HG03575 (cell line): Measurements from ENCODE around the gene TUBA8.
"Not testable (repeated sequence)": the region's sequence is repeated elsewhere in the genome, so short reads cannot be mapped to it uniquely, and the experiment has no call there.

Experiments used
- ATAC-seq: cut with Tn5 transposase; IDR thresholded peaks from one replicate; pipeline ENCODE4 v1.9.1; 2021; ENCODE audit not compliant: unreplicated experiment, insufficient number of reproducible peaks, low FRiP score; ENCODE audit errors: extremely low read depth

The TUBA8 gene

GRCh38 chr22:18110194-18110953 is at the start of gene TUBA8:
TUBA8 (plus strand) TSS chr22:18110809; CDS start chr22:18110866, 57 bp downstream.
- no peak for ATAC-seq

- ATAC-seq: no peak
These were observed 48.2 kb upstream of the TUBA8 start for GRCh38 chr22:18062421-18062820.

GRCh38 chr22:18063306-18063705 is 47.3 kb upstream of the TUBA8 start:
- ATAC-seq: no peak

- not testable (repeated sequence) for ATAC-seq
These were observed 46.9 kb upstream of the TUBA8 start for GRCh38 chr22:18063715-18064114.

GRCh38 chr22:18064636-18065035 is 46.0 kb upstream of the TUBA8 start:
- no peak for ATAC-seq

- no peak for ATAC-seq
These were observed 45.4 kb upstream of the TUBA8 start for GRCh38 chr22:18065256-18065655.

- no peak for ATAC-seq
These were observed 44.3 kb upstream of the TUBA8 start for GRCh38 chr22:18066181-18066859.

- ATAC-seq: no peak
These were observed 43.5 kb upstream of the TUBA8 start for GRCh38 chr22:18067121-18067520.

GRCh38 chr22:18067548-18068341 is 42.9 kb upstream of the TUBA8 start:
- no peak for ATAC-seq

GRCh38 chr22:18068381-18068988 is 42.1 kb upstream of the TUBA8 start:
- no peak for ATAC-seq

- no peak for ATAC-seq
These were observed 41.6 kb upstream of the TUBA8 start for GRCh38 chr22:18069041-18069440.

GRCh38 chr22:18070041-18070440 is 40.6 kb upstream of the TUBA8 start:
- ATAC-seq: no peak

- ATAC-seq: no peak
These were observed 39.9 kb upstream of the TUBA8 start for GRCh38 chr22:18070556-18071306.

- not testable (repeated sequence) for ATAC-seq
These were observed 39.2 kb upstream of the TUBA8 start for GRCh38 chr22:18071307-18071967.

- no peak for ATAC-seq
These were observed 38.7 kb upstream of the TUBA8 start for GRCh38 chr22:18071968-18072310.

GRCh38 chr22:18073467-18073866 is 37.1 kb upstream of the TUBA8 start:
- no peak for ATAC-seq

GRCh38 chr22:18073927-18074326 is 36.7 kb upstream of the TUBA8 start:
- not testable (repeated sequence) for ATAC-seq

GRCh38 chr22:18075101-18075719 is 35.4 kb upstream of the TUBA8 start:
- ATAC-seq: no peak
